ENCODE data around the gene TSFM. TPM values are rescaled to one million over a fixed set of nuclear protein-coding genes. Genes with fewer than 3 reads are reported as not detected.

Gene TSFM
- total and polyA plus RNA-seq, 3 donors from 2014 or later, result 26.9 to 51.2 (median 30.0) TPM

- Histone ChIP-seq H3K9me3 (no peaks in the 10 kb centered on the region), H3K27ac (no peak overlapping the region), H3K27me3 (no peaks in the 10 kb centered on the region), H3K36me3 (ENCODE audit: low read depth, missing control alignments) (no peaks in the 10 kb centered on the region), H3K4me3 (peak overlapping the region in 1 of 2 donors; percentile 24), H3K4me1 (peaks cover 22% of the 10 kb centered on the region)
- 0 to 3% methylated on average over 4 to 40 of the region's 40 CpGs for WGBS, 2 donors
- no peak for DNase-seq
- TF ChIP-seq CTCF (IDR thresholded peaks at IDR 0.05) (no peak), POLR2A (IDR thresholded peaks at IDR 0.05) (no peak)
- intact Hi-C loops (cut with DNase I; ENCODE audit: low total_unique reads), result no loop called here
These were observed 16.7 kb upstream of the TSFM start for GRCh38 chr12:57765698-57766463.

GRCh38 chr12:57766464-57767304, 15.9 kb upstream of the TSFM start, which contains the start of gene CYP27B1:
Gene CYP27B1, minus strand, starts transcription at chr12:57767078. Its CDS starts 37 bp downstream, at chr12:57767041.
- intact Hi-C loops (cut with DNase I; ENCODE audit: low total_unique reads), result no loop called here
- H3K9me3 ChIP-seq, result no peaks in the 10 kb centered on the region
- TF ChIP-seq POLR2A (IDR thresholded peaks at IDR 0.05), result no peak
- TF ChIP-seq CTCF (IDR thresholded peaks at IDR 0.05), result no peak
- peak; percentile 20 for DNase-seq
- peaks cover 27% of the 10 kb centered on the region for H3K4me1 ChIP-seq
- H3K27ac ChIP-seq, result no peak within 1 kb of the TSS
- H3K4me3 ChIP-seq, result peak within 1 kb of the TSS in 1 of 2 donors; percentile 4
- H3K36me3 ChIP-seq (ENCODE audit: low read depth, missing control alignments), result no peaks in the 10 kb centered on the region
- H3K27me3 ChIP-seq, result no peaks in the 10 kb centered on the region
- WGBS, 2 donors, result 5 to 7% methylated on average over 30 to 38 of the region's 38 CpGs

- TF ChIP-seq POLR2A (IDR thresholded peaks at IDR 0.05), result no peak
- no peak for TF ChIP-seq CTCF (IDR thresholded peaks at IDR 0.05)
- H3K9me3 ChIP-seq, result no peaks in the 10 kb centered on the region
- no peak overlapping the region for H3K27ac ChIP-seq
- H3K4me3 ChIP-seq, result no peak overlapping the region
- no peak for DNase-seq
- H3K4me1 ChIP-seq, result peaks cover 27% of the 10 kb centered on the region
- H3K27me3 ChIP-seq, result no peaks in the 10 kb centered on the region
- H3K36me3 ChIP-seq (ENCODE audit: low read depth, missing control alignments), result no peaks in the 10 kb centered on the region
- intact Hi-C loops (cut with DNase I; ENCODE audit: low total_unique reads), result no loop called here
These were observed 15.3 kb upstream of the TSFM start for GRCh38 chr12:57767305-57767698.

- Histone ChIP-seq H3K36me3 (ENCODE audit: low read depth, missing control alignments) (no peaks in the 10 kb centered on the region), H3K27me3 (no peaks in the 10 kb centered on the region), H3K4me3 (no peak overlapping the region), H3K27ac (no peak overlapping the region), H3K9me3 (no peaks in the 10 kb centered on the region), H3K4me1 (peaks cover 27% of the 10 kb centered on the region)
- TF ChIP-seq CTCF (IDR thresholded peaks at IDR 0.05), result no peak
- TF ChIP-seq POLR2A (IDR thresholded peaks at IDR 0.05), result no peak
- DNase-seq, result no peak
- WGBS, 2 donors, result 87 to 97% methylated on average over 3 of the region's 3 CpGs
- intact Hi-C loops (cut with DNase I; ENCODE audit: low total_unique reads), result no loop called here
These were observed 14.7 kb upstream of the TSFM start for GRCh38 chr12:57767876-57768275.
